Measurements from ENCODE around the gene GUCA1A.
A peak's percentile ranks its signal among the peaks of the same experiment; 100 is the strongest.

The GUCA1A gene

GRCh38 chr6:42221546-42221945, 48.4 kb downstream of the GUCA1A start:
- Mint-ChIP-seq H3K27me3 (no peaks in the 10 kb centered on the region), H3K9me3 (no peaks in the 10 kb centered on the region), H3K4me3 (no peak overlapping the region), H3K4me1 (peaks cover 38% of the 10 kb centered on the region), H3K27ac (no peak overlapping the region), H3K36me3 (ENCODE audit: low read depth) (peaks cover 7% of the 10 kb centered on the region)
- DNase-seq = no peak
- no peak for ATAC-seq

DNA sequence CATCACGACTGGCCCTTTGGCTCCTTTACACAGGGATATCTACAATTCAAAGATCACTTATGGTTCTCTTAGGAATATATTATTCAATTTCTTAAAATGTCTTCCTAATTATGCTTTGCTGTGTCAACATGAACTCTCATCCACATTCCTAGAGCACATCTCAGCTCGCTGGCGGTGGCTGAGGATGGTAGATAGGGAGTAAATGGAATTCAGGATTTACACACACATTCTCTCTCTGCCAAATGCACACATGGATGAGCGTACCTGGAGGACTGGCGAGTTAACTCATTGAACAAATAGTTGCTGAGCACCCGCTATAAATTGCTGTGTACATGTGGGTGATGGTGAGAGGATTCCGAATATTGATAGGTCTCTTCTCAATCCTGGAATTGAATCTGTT, 49.3 kb downstream of the GUCA1A start:
- ATAC-seq = no peak
- DNase-seq = no peak
- H3K27me3 Mint-ChIP-seq = no peaks in the 10 kb centered on the region
- H3K36me3 Mint-ChIP-seq (ENCODE audit: low read depth) = peaks cover 3% of the 10 kb centered on the region
- no peaks in the 10 kb centered on the region for H3K9me3 Mint-ChIP-seq
- H3K4me1 Mint-ChIP-seq = peaks cover 33% of the 10 kb centered on the region
- no peak overlapping the region for H3K27ac Mint-ChIP-seq
- H3K4me3 Mint-ChIP-seq = no peak overlapping the region

- H3K27ac Mint-ChIP-seq = peak overlapping the region; percentile 68
- no peaks in the 10 kb centered on the region for H3K27me3 Mint-ChIP-seq
- H3K36me3 Mint-ChIP-seq (ENCODE audit: low read depth) = no peaks in the 10 kb centered on the region
- H3K4me1 Mint-ChIP-seq = peaks cover 25% of the 10 kb centered on the region
- ATAC-seq = peak; percentile 100
- no peaks in the 10 kb centered on the region for H3K9me3 Mint-ChIP-seq
- DNase-seq = no peak
- H3K4me3 Mint-ChIP-seq = peak overlapping the region; percentile 32
These were observed 51.3 kb downstream of the GUCA1A start for GRCh38 chr6:42224222-42225028.

DNA sequence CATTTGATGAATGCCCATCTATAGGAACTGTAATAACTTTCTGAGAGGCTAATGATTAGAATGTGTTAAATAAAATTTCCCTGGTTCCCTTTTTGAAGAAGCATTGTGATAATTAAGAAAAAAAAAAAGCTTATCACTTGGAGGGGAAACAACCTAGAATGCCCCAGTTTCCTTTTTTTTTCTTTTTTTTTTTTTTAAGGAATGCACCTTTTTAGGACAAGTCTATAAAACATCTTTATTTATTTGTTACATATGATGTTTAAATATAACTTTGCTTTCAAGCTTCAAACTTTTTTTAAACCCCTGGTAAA, 51.8 kb downstream of the GUCA1A start:
- no peak for DNase-seq
- H3K27ac Mint-ChIP-seq = peak overlapping the region; percentile 68
- peaks cover 25% of the 10 kb centered on the region for H3K4me1 Mint-ChIP-seq
- H3K36me3 Mint-ChIP-seq (ENCODE audit: low read depth) = no peaks in the 10 kb centered on the region
- H3K9me3 Mint-ChIP-seq = no peaks in the 10 kb centered on the region
- no peaks in the 10 kb centered on the region for H3K27me3 Mint-ChIP-seq
- no peak for ATAC-seq
- H3K4me3 Mint-ChIP-seq = no peak overlapping the region

- Mint-ChIP-seq H3K27me3 (no peaks in the 10 kb centered on the region), H3K4me3 (no peak overlapping the region), H3K36me3 (ENCODE audit: low read depth) (no peaks in the 10 kb centered on the region), H3K9me3 (no peaks in the 10 kb centered on the region), H3K27ac (no peak overlapping the region), H3K4me1 (peaks cover 25% of the 10 kb centered on the region)
- DNase-seq = no peak
- no peak for ATAC-seq
These were observed 52.3 kb downstream of the GUCA1A start for GRCh38 chr6:42225419-42225818.

DNA sequence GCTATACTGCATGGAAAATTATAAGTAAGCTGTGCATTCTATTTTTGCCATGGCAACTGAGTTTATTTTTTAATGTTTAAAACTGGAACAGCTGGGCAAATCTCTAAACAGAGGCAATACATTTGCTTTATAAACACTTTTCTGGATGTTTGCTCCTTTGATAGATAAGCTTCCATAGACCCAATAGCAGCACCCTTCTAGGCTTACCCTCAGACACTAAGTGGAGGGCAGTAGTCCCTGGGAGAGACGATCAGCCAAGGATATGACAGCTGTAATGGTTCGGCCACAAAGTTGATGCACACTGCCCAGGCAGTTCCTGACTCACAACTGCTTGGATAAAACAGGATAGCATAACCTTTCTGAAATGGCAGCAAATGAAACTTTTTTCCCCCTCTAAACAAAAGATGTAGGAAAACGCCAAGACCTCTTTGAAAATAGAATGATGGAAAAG, 53.0 kb downstream of the GUCA1A start:
- no peaks in the 10 kb centered on the region for H3K36me3 Mint-ChIP-seq (ENCODE audit: low read depth)
- H3K27me3 Mint-ChIP-seq = no peaks in the 10 kb centered on the region
- peaks cover 21% of the 10 kb centered on the region for H3K4me1 Mint-ChIP-seq
- DNase-seq = no peak
- H3K9me3 Mint-ChIP-seq = no peaks in the 10 kb centered on the region
- no peak overlapping the region for H3K27ac Mint-ChIP-seq
- no peak overlapping the region for H3K4me3 Mint-ChIP-seq
- ATAC-seq = no peak

DNA sequence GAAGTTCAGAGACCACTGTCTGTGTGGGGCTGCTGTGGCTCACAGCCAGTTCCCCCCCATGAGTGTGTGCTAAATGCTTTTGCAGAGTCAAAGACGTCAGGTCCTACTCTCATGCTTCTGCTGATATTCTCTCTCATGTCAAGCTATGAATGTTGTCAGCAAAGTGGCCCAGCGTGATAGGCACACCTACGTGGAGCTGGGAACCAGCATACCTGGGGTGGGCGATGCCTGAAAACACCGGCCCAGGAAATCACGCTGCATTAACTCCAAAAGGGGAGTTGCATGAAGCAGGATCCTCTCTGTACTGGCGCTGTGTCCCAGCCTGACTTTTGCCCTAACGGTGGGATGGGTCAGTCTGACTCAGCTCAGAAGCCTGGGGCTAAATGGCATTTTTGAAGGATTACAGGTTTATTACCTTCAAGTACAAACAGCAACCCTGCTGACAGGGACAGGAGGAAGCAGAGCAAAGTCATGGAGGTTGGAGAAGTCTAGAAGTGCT, 53.5 kb downstream of the GUCA1A start:
- ATAC-seq (no peak), DNase-seq (no peak)
- Mint-ChIP-seq H3K27ac (no peak overlapping the region), H3K9me3 (no peaks in the 10 kb centered on the region), H3K27me3 (no peaks in the 10 kb centered on the region), H3K4me1 (peaks cover 18% of the 10 kb centered on the region), H3K36me3 (ENCODE audit: low read depth) (no peaks in the 10 kb centered on the region), H3K4me3 (no peak overlapping the region)

GRCh38 chr6:42227173-42227850, 54.1 kb downstream of the GUCA1A start:
- ATAC-seq (no peak), DNase-seq (no peak)
- peaks cover 17% of the 10 kb centered on the region for H3K4me1 Mint-ChIP-seq
- H3K36me3 Mint-ChIP-seq (ENCODE audit: low read depth) = no peaks in the 10 kb centered on the region
- H3K4me3 Mint-ChIP-seq = no peak overlapping the region
- no peak overlapping the region for H3K27ac Mint-ChIP-seq
- H3K27me3 Mint-ChIP-seq = no peaks in the 10 kb centered on the region
- no peaks in the 10 kb centered on the region for H3K9me3 Mint-ChIP-seq

DNA sequence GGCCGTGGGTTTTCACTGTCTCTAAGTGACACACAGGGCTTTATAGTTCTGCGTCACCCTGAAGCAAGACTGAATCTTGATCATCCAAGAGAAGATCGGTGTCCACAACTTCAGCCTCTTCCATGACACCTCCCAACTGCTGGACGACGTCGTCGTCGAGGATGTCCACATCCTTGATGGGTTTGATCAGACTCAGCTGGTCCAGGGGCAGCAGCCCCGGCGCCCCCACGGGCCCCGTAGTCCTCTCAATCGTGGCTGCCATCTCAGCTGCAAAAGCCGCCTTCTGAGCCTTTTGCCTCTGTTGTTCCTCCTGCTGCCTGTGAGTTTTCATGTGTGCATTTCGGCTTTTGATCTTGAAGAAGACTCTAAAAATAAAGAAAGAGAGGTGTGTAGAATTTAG, 55.1 kb downstream of the GUCA1A start:
- Mint-ChIP-seq H3K27ac (no peak overlapping the region), H3K9me3 (no peaks in the 10 kb centered on the region), H3K36me3 (ENCODE audit: low read depth) (no peaks in the 10 kb centered on the region), H3K4me3 (no peak overlapping the region), H3K27me3 (no peaks in the 10 kb centered on the region), H3K4me1 (peaks cover 17% of the 10 kb centered on the region)
- no peak for ATAC-seq
- no peak for DNase-seq

Measured in activated naive CD8-positive, alpha-beta T cell treated with anti-CD3 and anti-CD28 coated beads, Interleukin-2, amount 50 U/mL, for 24 hours (primary cell).